ENCODE measurements around the gene TTC22. TPM values are rescaled to one million over a fixed set of nuclear protein-coding genes. Genes with fewer than 3 reads are reported as not detected.

TTC22 gene
- polyA plus RNA-seq, 2 of the 4 experiments (the other 2 are of a cell fraction): not detected

GRCh38 chr1:54825696-54826095, 24.6 kb upstream of the TTC22 start:
- H3K4me1 ChIP-seq: no peaks in the 10 kb centered on the region
- no peak for FAIRE-seq
- H3K4me3 ChIP-seq: no peak overlapping the region
- H3K27ac ChIP-seq: no peak overlapping the region
- ATAC-seq: no peak
- POLR2A ChIA-PET: no interaction called here
- 100% methylated on average over 1 of the region's 5 CpGs for WGBS (ENCODE audit: missing lambda C conversion rate)
- no peak overlapping the region for H3K4me2 ChIP-seq
- CTCF ChIA-PET: no interaction called here
- DNase-seq (ENCODE audit: low read depth in 1 of 2, low spot score in 1 of 2): no peak
- H3K9me3 ChIP-seq: peaks cover 22% of the 10 kb centered on the region
- TF ChIP-seq REST (IDR thresholded peaks at IDR 0.05) (no peak), POLR2A (IDR thresholded peaks at IDR 0.05; ENCODE audit: low read length) (no peak), BCL3 (IDR thresholded peaks at IDR 0.05) (no peak), ATOH8 (CRISPR knock-in tag; IDR thresholded peaks at IDR 0.05; ENCODE audit: low read depth) (no peak), HEYL (CRISPR knock-in tag; IDR thresholded peaks at IDR 0.05) (no peak), RFX5 (IDR thresholded peaks at IDR 0.05) (no peak), ESRRA (IDR thresholded peaks at IDR 0.05; ENCODE audit: borderline replicate concordance, low read length) (no peak), MAFK (IDR thresholded peaks at IDR 0.05; ENCODE audit: partially characterized antibody) (no peak), MAX (IDR thresholded peaks at IDR 0.05) (no peak), KDM1A (IDR thresholded peaks at IDR 0.05; ENCODE audit: low read depth) (no peak), GATA3 (IDR thresholded peaks at IDR 0.05; ENCODE audit: borderline replicate concordance) (no peak), CHD4 (IDR thresholded peaks at IDR 0.05; ENCODE audit: borderline replicate concordance) (no peak), NFE2L2 (conservative IDR thresholded peaks at IDR 0.05; ENCODE audit: low read length) (no peak), RARB (CRISPR knock-in tag; IDR thresholded peaks at IDR 0.05) (no peak), EP300 (IDR thresholded peaks at IDR 0.05) (no peak)

GRCh38 chr1:54823670-54824069, 22.5 kb upstream of the TTC22 start:
- FAIRE-seq: no peak
- TF ChIP-seq MAFK (IDR thresholded peaks at IDR 0.05; ENCODE audit: partially characterized antibody) (peak; percentile 57), MAZ (IDR thresholded peaks at IDR 0.05; ENCODE audit: borderline replicate concordance, low read depth, low read length) (no peak)
- 40% methylated on average over 3 of the region's 3 CpGs for WGBS (ENCODE audit: missing lambda C conversion rate)
- H3K4me1 ChIP-seq: no peaks in the 10 kb centered on the region
- DNase-seq (ENCODE audit: low read depth in 1 of 2, low spot score in 1 of 2): no peak
- no peak for ATAC-seq
- H3K4me3 ChIP-seq: no peak overlapping the region
- H3K9me3 ChIP-seq: peaks cover 16% of the 10 kb centered on the region; the same call in 2 of the 3 replicates
- H3K27ac ChIP-seq: no peak overlapping the region
- ChIA-PET CTCF (no interaction called here), POLR2A (no interaction called here)
- H3K4me2 ChIP-seq: no peak overlapping the region

GRCh38 chr1:54819733-54820132, 18.6 kb upstream of the TTC22 start:
- H3K4me3 ChIP-seq: no peak overlapping the region
- ChIA-PET CTCF (no interaction called here), POLR2A (no interaction called here)
- FAIRE-seq: no peak
- H3K27ac ChIP-seq: no peak overlapping the region
- DNase-seq (ENCODE audit: low read depth in 1 of 2, low spot score in 1 of 2): no peak
- H3K4me1 ChIP-seq: no peaks in the 10 kb centered on the region
- TF ChIP-seq MAZ (IDR thresholded peaks at IDR 0.05; ENCODE audit: borderline replicate concordance, low read depth, low read length): no peak
- no peak for TF ChIP-seq PHF8 (IDR thresholded peaks at IDR 0.05; ENCODE audit: borderline replicate concordance, low read depth)
- TF ChIP-seq FOSB (CRISPR knock-in tag; IDR thresholded peaks at IDR 0.05): no peak
- no peak for TF ChIP-seq HEYL (CRISPR knock-in tag; IDR thresholded peaks at IDR 0.05)
- no peak for TF ChIP-seq CBX2 (IDR thresholded peaks at IDR 0.05; ENCODE audit: borderline replicate concordance, low read depth)
- TF ChIP-seq RCOR1 (IDR thresholded peaks at IDR 0.05; ENCODE audit: low read depth, low read length): no peak
- no peak for TF ChIP-seq CBX8 (IDR thresholded peaks at IDR 0.05)
- TF ChIP-seq PBX3 (IDR thresholded peaks at IDR 0.05): no peak
- TF ChIP-seq BHLHE40 (IDR thresholded peaks at IDR 0.05; ENCODE audit: low read depth, low read length): no peak
- no peak for TF ChIP-seq FOSL2 (IDR thresholded peaks at IDR 0.05)
- TF ChIP-seq FOSL2 (CRISPR knock-in tag; IDR thresholded peaks at IDR 0.05): no peak
- no peak for TF ChIP-seq KDM1A (IDR thresholded peaks at IDR 0.05; ENCODE audit: low read depth)
- no peak for TF ChIP-seq HOXB5 (CRISPR knock-in tag; IDR thresholded peaks at IDR 0.05)
- TF ChIP-seq NFE2L2 (conservative IDR thresholded peaks at IDR 0.05; ENCODE audit: low read length): no peak
- TF ChIP-seq CHD4 (IDR thresholded peaks at IDR 0.05; ENCODE audit: borderline replicate concordance): no peak
- no peak for TF ChIP-seq RNF2 (IDR thresholded peaks at IDR 0.05; ENCODE audit: borderline replicate concordance, low read depth)
- no peak for TF ChIP-seq JUN (IDR thresholded peaks at IDR 0.05)
- no peak for TF ChIP-seq MAFK (IDR thresholded peaks at IDR 0.05; ENCODE audit: partially characterized antibody)
- no peak for ATAC-seq
- no peak overlapping the region for H3K4me2 ChIP-seq
- H3K9me3 ChIP-seq: peaks cover 9% of the 10 kb centered on the region; the same call in 1 of the 3 replicates

Measured in A549 (cell line).